SU-DHL-6 (cell line): ENCODE measurements around the gene EYS.

ENCODE experiments used
- H2AFZ ChIP-seq: fragments of 200-600 bp; sonication (generic); 2 replicates; pipeline ENCODE4 v1.6.1; 2014; ENCODE audit warnings: low read depth, mild to moderate bottlenecking, moderate library complexity, mixed read lengths, antibody characterized with exemption, low read length; ENCODE audit not compliant: severe bottlenecking
- H3F3A ChIP-seq: fragments of 200-600 bp; shearing (Covaris generic); 2 replicates; pipeline ENCODE4 v1.6.0; 2016; ENCODE audit warnings: antibody characterized with exemption, mild to moderate bottlenecking; ENCODE audit not compliant: insufficient read depth
- H3K27ac ChIP-seq: fragments of 200-600 bp; sonication (generic); 2 replicates; pipeline ENCODE4 v1.5.1; 2016; ENCODE audit warnings: low read depth, mild to moderate bottlenecking, low read length, moderate library complexity, mixed read lengths
- H3K27me3 ChIP-seq: fragments of 200-600 bp; sonication (generic), shearing (Covaris generic); 2 replicates; pipeline ENCODE4 v1.6.0; 2014; ENCODE audit warnings: mild to moderate bottlenecking, low read length
- H3K36me3 ChIP-seq: fragments of 200-600 bp; sonication (generic); 2 replicates; pipeline ENCODE4 v1.6.1; 2014; ENCODE audit warnings: mild to moderate bottlenecking, low read length, mixed read lengths
- H3K4me2 ChIP-seq: fragments of 300-600, 200-600 bp; shearing (Covaris generic), sonication (generic); 2 replicates; pipeline ENCODE4 v1.6.0; 2014; ENCODE audit warnings: low read length, low read depth, mild to moderate bottlenecking; ENCODE audit not compliant: poor library complexity, severe bottlenecking
- H3K4me3 ChIP-seq: fragments of 200-600 bp; sonication (generic); 2 replicates; pipeline ENCODE4 v1.5.1; 2014; ENCODE audit warnings: antibody characterized with exemption, low read length, mild to moderate bottlenecking, mixed read lengths; ENCODE audit not compliant: insufficient read depth, poor library complexity, severe bottlenecking
- H3K79me2 ChIP-seq: fragments of 200-600 bp; sonication (generic); 2 replicates; pipeline ENCODE4 v1.6.1; 2014; ENCODE audit warnings: mild to moderate bottlenecking, low read length, moderate library complexity; ENCODE audit not compliant: insufficient read depth
- H3K9ac ChIP-seq: fragments of 200-600 bp; sonication (generic); 2 replicates; pipeline ENCODE4 v1.7.0; 2014; ENCODE audit warnings: mild to moderate bottlenecking, low read length
- H3K9me2 ChIP-seq: fragments of 200-600 bp; sonication (generic); replicated peaks from 2 replicates; pipeline ENCODE4 v1.6.1; 2014; ENCODE audit warnings: low read length; ENCODE audit not compliant: insufficient read depth
- H3K9me3 ChIP-seq: fragments of 200-600 bp; sonication (generic); 2 replicates; pipeline ENCODE4 v1.6.1; 2014; ENCODE audit warnings: low read length, mixed read lengths; ENCODE audit not compliant: insufficient read depth
- H4K20me1 ChIP-seq: fragments of 200-600 bp; sonication (generic); 2 replicates; pipeline ENCODE4 v1.6.1; 2014; ENCODE audit warnings: low read depth, mild to moderate bottlenecking, antibody characterized with exemption, low read length, moderate library complexity, mixed read lengths
- CTCF ChIP-seq: fragments of 200-600 bp; sonication (generic); IDR thresholded peaks from one replicate; pipeline ENCODE4 v1.5.1; 2017; ENCODE audit warnings: antibody characterized with exemption, mild to moderate bottlenecking, low read length, moderate library complexity; ENCODE audit not compliant: insufficient read depth, poor library complexity, severe bottlenecking
- EZH2phosphoT487 ChIP-seq: fragments of 200-600 bp; sonication (generic), shearing (Covaris generic); conservative IDR thresholded peaks from 2 replicates; pipeline ENCODE4 v1.6.1; 2018; ENCODE audit warnings: mild to moderate bottlenecking, antibody characterized with exemption, low read length, moderate library complexity, mixed read lengths

Gene EYS

GRCh38 chr6:65045801-65046200 is 661.2 kb downstream of the EYS start:
- Histone ChIP-seq H3K9ac (no peak overlapping the region), H3K27ac (no peak overlapping the region), H3K9me3 (no peaks in the 10 kb centered on the region; the same call in 1 of the 2 replicates), H3F3A (no peaks in the 10 kb centered on the region), H3K4me3 (no peak overlapping the region), H3K27me3 (no peaks in the 10 kb centered on the region), H3K9me2 (no peaks in the 10 kb centered on the region), H4K20me1 (no peaks in the 10 kb centered on the region), H3K79me2 (no peaks in the 10 kb centered on the region), H3K4me2 (no peak overlapping the region), H3K36me3 (no peaks in the 10 kb centered on the region), H2AFZ (peak overlapping the region; percentile 19)
- TF ChIP-seq EZH2phosphoT487: no peak
- no peak for TF ChIP-seq CTCF

- Histone ChIP-seq H4K20me1 (no peaks in the 10 kb centered on the region), H3K4me3 (no peak overlapping the region), H3K36me3 (no peaks in the 10 kb centered on the region), H3F3A (no peaks in the 10 kb centered on the region), H3K79me2 (no peaks in the 10 kb centered on the region), H3K4me2 (no peak overlapping the region), H3K27me3 (no peaks in the 10 kb centered on the region), H3K27ac (no peak overlapping the region), H3K9me3 (no peaks in the 10 kb centered on the region), H3K9ac (no peak overlapping the region), H2AFZ (no peak overlapping the region), H3K9me2 (no peaks in the 10 kb centered on the region)
- TF ChIP-seq CTCF (no peak), EZH2phosphoT487 (no peak)
Observed at GRCh38 chr6:65014006-65014405, 693.0 kb downstream of the EYS start.

GRCh38 chr6:65006788-65007187 is 700.2 kb downstream of the EYS start:
- Histone ChIP-seq H2AFZ (no peak overlapping the region), H3F3A (no peaks in the 10 kb centered on the region), H3K9ac (no peak overlapping the region), H4K20me1 (no peaks in the 10 kb centered on the region), H3K4me3 (no peak overlapping the region), H3K36me3 (no peaks in the 10 kb centered on the region), H3K27ac (no peak overlapping the region), H3K9me2 (no peaks in the 10 kb centered on the region), H3K79me2 (no peaks in the 10 kb centered on the region), H3K9me3 (no peaks in the 10 kb centered on the region), H3K27me3 (no peaks in the 10 kb centered on the region), H3K4me2 (no peak overlapping the region)
- TF ChIP-seq CTCF (no peak), EZH2phosphoT487 (no peak)
